PFSK-1 (cell line): ENCODE measurements around the gene COG7.

ENCODE experiments used
- FOXP2 ChIP-seq: optimal IDR thresholded peaks from 2 replicates; pipeline ENCODE3; 2011; ENCODE audit warnings: borderline replicate concordance, control low read depth, inconsistent platforms; ENCODE audit not compliant: insufficient read depth; ENCODE audit errors: extremely low read length, extremely low read depth
- POLR2AphosphoS5 ChIP-seq: IDR thresholded peaks from 2 replicates; pipeline ENCODE4 v1.6.1; 2012; ENCODE audit warnings: low read depth, mild to moderate bottlenecking, control low read depth, low read length, moderate library complexity
- SIN3A ChIP-seq: IDR thresholded peaks from 2 replicates; pipeline ENCODE4 v1.6.1; 2012; ENCODE audit warnings: mild to moderate bottlenecking, low read length, moderate library complexity, borderline replicate concordance; ENCODE audit not compliant: insufficient read depth
- TAF1 ChIP-seq: IDR thresholded peaks from 2 replicates; pipeline ENCODE4 v1.6.1; 2012; ENCODE audit warnings: low read length, control low read depth, borderline replicate concordance; ENCODE audit not compliant: insufficient read depth
- TF ChIP-seq, protein P1 (sequence below), 2 experiments: IDR thresholded peaks; 2 replicates each; pipeline versions ENCODE4 v1.6.1 to v1.8.0; 2011 to 2012; ENCODE audit warnings: low read depth in 2 of 2, low read length in 2 of 2, control low read depth in 1 of 2, inconsistent platforms in 1 of 2, mild to moderate bottlenecking in 1 of 2, moderate library complexity in 1 of 2; ENCODE audit not compliant: insufficient read depth in 1 of 2

DNA sequence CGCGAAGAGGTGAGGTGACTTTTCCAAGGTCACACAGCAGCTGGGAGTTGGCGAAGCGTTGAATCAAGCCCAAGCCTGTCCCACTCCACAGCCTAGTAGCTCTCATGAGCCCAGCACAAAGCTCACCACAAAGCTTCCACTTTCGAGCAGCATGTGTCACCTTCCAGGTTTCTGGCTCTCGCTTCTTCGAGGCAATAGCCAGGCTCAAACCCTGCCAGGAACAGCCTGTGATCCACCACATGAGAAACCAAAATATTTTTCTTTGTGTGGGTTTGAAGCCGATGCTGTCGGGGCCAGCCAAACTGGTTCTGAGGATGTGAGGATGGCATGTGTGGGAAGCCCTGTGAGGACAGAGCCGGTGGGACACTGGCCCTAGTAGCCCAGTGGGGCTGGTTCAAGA, 68.1 kb downstream of the COG7 start:
- TF ChIP-seq POLR2AphosphoS5 (no peak), SIN3A (no peak), FOXP2 (no peak), TAF1 (no peak)
- TF ChIP-seq, protein P1, sequence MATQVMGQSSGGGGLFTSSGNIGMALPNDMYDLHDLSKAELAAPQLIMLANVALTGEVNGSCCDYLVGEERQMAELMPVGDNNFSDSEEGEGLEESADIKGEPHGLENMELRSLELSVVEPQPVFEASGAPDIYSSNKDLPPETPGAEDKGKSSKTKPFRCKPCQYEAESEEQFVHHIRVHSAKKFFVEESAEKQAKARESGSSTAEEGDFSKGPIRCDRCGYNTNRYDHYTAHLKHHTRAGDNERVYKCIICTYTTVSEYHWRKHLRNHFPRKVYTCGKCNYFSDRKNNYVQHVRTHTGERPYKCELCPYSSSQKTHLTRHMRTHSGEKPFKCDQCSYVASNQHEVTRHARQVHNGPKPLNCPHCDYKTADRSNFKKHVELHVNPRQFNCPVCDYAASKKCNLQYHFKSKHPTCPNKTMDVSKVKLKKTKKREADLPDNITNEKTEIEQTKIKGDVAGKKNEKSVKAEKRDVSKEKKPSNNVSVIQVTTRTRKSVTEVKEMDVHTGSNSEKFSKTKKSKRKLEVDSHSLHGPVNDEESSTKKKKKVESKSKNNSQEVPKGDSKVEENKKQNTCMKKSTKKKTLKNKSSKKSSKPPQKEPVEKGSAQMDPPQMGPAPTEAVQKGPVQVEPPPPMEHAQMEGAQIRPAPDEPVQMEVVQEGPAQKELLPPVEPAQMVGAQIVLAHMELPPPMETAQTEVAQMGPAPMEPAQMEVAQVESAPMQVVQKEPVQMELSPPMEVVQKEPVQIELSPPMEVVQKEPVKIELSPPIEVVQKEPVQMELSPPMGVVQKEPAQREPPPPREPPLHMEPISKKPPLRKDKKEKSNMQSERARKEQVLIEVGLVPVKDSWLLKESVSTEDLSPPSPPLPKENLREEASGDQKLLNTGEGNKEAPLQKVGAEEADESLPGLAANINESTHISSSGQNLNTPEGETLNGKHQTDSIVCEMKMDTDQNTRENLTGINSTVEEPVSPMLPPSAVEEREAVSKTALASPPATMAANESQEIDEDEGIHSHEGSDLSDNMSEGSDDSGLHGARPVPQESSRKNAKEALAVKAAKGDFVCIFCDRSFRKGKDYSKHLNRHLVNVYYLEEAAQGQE (IDR thresholded peaks at IDR 0.05; ENCODE audit: insufficient read depth in 1 of 2, low read depth in 2 of 2, low read length in 2 of 2), result no peak
